Right renal pelvis (tissue), 4 donors: Measurements from ENCODE around the gene COMP. TPM values are rescaled to one million over a fixed set of nuclear protein-coding genes. Genes with fewer than 3 reads are reported as not detected.
"Not testable (repeated sequence)": the region's sequence is repeated elsewhere in the genome, so short reads cannot be mapped to it uniquely, and the experiment has no call there.

Experiments used
- DNase-seq, 4 donors: peaks; one replicate each; pipeline ENCODE4 v3.0.0-alpha.2; 2013; ENCODE audit warnings: low read depth in 4 of 4, low spot score in 3 of 4, missing footprints in 1 of 4
- polyA plus RNA-seq, 4 donors: library from polyadenylated mRNA; unstranded; fragments of 120-200 nt; gene quantifications; one replicate each; pipeline ENCODE4 v1.2.1, GENCODE V29; 2013; ENCODE audit not compliant: insufficient read length in 4 of 4

The COMP gene
- polyA plus RNA-seq, 4 donors, result 0.07 to 0.21 (median 0.11) TPM

- no peak for DNase-seq
Observed at GRCh38 chr19:18735752-18736151, 55.4 kb downstream of the COMP start.

DNA sequence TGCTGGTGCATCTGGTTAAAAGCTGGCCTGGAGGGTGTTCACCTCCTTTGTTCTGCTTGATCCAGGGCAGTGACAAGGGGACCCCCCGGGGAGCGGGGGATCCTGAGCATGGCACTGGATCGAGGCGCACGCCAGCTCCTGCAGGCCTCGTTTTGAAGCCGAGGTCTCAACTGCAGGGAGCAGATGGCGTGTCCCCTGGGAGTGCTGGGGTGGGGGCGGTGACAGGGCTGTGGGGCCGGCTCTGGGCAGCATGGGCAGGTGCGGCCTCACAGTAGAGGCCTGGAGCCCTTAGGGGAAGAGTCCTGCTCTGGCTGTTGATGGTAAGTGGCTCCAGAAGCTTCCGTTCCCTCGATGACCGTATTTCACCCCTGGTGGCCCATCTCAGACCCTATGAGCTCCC, 55.8 kb downstream of the COMP start:
- no peak for DNase-seq

DNA sequence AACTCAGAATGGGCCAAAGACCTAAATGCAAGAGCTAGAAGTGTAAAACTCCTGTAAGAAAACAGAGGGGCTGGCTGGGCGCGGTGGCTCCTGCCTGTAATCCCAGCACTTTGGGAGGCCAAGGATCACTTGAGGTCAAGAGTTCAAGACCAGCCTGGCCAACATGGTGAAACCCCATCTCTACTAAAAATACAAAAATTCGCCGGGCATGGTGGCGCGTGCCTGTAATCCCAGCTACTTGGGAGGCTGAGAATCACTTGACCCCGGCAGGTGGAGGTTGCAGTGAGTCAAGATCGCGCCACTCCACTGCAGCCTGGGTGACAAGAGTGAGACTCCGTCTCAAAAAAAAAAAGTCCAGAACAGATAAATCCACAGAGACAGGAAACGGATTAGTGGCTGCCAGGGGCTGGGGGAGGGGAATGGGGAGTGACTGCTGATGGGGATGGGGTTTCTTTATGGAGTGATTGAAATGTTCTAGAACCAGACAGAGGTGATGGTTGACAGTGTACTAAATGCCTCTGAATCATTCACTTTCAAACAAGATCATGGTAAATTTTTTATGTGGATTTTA, 57.3 kb downstream of the COMP start:
- not testable (repeated sequence) for DNase-seq

- DNase-seq, result no peak
Observed at GRCh38 chr19:18733196-18733647, 57.9 kb downstream of the COMP start.

Other genes with a start within 250 kb of the COMP start
- 100 to 1,000 TPM; 143 to 225 (median 150) TPM for gene FKBP8, start 247.7 kb downstream of the COMP start, polyA plus RNA-seq
- 10 to 100 TPM; 54.1 to 61.4 (median 59.7) TPM for gene KXD1, start 233.4 kb downstream of the COMP start, polyA plus RNA-seq
- 100 to 1,000 TPM; 682 to 931 (median 738) TPM for gene UBA52, start 219.4 kb downstream of the COMP start, polyA plus RNA-seq
- 10 to 100 TPM; 19.2 to 47.3 (median 24.8) TPM for gene REX1BD, start 202.5 kb downstream of the COMP start, polyA plus RNA-seq
- gene CRLF1, start 184.5 kb downstream of the COMP start, polyA plus RNA-seq, result 1 to 10 TPM; 3.5 to 5.3 (median 4.2) TPM
- 1 to 10 TPM; 1.6 to 3.8 (median 3.3) TPM for gene TMEM59L, start 178.4 kb downstream of the COMP start, polyA plus RNA-seq
- gene KLHL26, start 154.3 kb downstream of the COMP start, polyA plus RNA-seq, result 1 to 10 TPM; 6.7 to 8.8 (median 7.1) TPM
- gene CRTC1, start 107.6 kb downstream of the COMP start, polyA plus RNA-seq, result 10 to 100 TPM; 16.6 to 23.1 (median 18.9) TPM
- gene UPF1, start 40.7 kb upstream of the COMP start, polyA plus RNA-seq, result 10 to 100 TPM; 50.6 to 70.8 (median 52.5) TPM
- gene CERS1, start 104.9 kb upstream of the COMP start, polyA plus RNA-seq, result 1 to 10 TPM; 5.4 to 8.0 (median 6.4) TPM
- 100 to 1,000 TPM in 3 of 4 donors, 10 to 100 TPM in 1; 93.4 to 140 (median 104) TPM for gene COPE, start 128.1 kb upstream of the COMP start, polyA plus RNA-seq
- 10 to 100 TPM; 46.2 to 57.3 (median 48.6) TPM for gene DDX49, start 128.4 kb upstream of the COMP start, polyA plus RNA-seq
- 10 to 100 TPM; 53.2 to 76.5 (median 56.5) TPM for gene HOMER3, start 149.9 kb upstream of the COMP start, polyA plus RNA-seq
- 10 to 100 TPM; 79.3 to 88.4 (median 85.5) TPM for gene SUGP2, start 242.2 kb upstream of the COMP start, polyA plus RNA-seq
- gene ARMC6, start 242.3 kb upstream of the COMP start, polyA plus RNA-seq, result 10 to 100 TPM; 34.5 to 37.9 (median 34.8) TPM